ENCODE measurements around the gene RRM2.

GRCh38 chr2:10169581-10169980, 47.0 kb downstream of the RRM2 start:
- TF ChIP-seq, protein P1, sequence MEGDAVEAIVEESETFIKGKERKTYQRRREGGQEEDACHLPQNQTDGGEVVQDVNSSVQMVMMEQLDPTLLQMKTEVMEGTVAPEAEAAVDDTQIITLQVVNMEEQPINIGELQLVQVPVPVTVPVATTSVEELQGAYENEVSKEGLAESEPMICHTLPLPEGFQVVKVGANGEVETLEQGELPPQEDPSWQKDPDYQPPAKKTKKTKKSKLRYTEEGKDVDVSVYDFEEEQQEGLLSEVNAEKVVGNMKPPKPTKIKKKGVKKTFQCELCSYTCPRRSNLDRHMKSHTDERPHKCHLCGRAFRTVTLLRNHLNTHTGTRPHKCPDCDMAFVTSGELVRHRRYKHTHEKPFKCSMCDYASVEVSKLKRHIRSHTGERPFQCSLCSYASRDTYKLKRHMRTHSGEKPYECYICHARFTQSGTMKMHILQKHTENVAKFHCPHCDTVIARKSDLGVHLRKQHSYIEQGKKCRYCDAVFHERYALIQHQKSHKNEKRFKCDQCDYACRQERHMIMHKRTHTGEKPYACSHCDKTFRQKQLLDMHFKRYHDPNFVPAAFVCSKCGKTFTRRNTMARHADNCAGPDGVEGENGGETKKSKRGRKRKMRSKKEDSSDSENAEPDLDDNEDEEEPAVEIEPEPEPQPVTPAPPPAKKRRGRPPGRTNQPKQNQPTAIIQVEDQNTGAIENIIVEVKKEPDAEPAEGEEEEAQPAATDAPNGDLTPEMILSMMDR (conservative IDR thresholded peaks at IDR 0.05; ENCODE audit: low read length) = no peak
- TF ChIP-seq EZH2phosphoT487 (IDR thresholded peaks at IDR 0.05; ENCODE audit: borderline replicate concordance) = no peak

Measured in Loucy (cell line).